Measurements from ENCODE around the gene PES1. TPM values are rescaled to one million over a fixed set of nuclear protein-coding genes. Genes with fewer than 3 reads are reported as not detected.
A peak's percentile ranks its signal among the peaks of the same experiment; 100 is the strongest.
"Not testable (repeated sequence)": the region's sequence is repeated elsewhere in the genome, so short reads cannot be mapped to it uniquely, and the experiment has no call there.

The PES1 gene
- total and polyA plus RNA-seq, 2 experiments from 2014 or later: 64.1 to 76.9 TPM

DNA sequence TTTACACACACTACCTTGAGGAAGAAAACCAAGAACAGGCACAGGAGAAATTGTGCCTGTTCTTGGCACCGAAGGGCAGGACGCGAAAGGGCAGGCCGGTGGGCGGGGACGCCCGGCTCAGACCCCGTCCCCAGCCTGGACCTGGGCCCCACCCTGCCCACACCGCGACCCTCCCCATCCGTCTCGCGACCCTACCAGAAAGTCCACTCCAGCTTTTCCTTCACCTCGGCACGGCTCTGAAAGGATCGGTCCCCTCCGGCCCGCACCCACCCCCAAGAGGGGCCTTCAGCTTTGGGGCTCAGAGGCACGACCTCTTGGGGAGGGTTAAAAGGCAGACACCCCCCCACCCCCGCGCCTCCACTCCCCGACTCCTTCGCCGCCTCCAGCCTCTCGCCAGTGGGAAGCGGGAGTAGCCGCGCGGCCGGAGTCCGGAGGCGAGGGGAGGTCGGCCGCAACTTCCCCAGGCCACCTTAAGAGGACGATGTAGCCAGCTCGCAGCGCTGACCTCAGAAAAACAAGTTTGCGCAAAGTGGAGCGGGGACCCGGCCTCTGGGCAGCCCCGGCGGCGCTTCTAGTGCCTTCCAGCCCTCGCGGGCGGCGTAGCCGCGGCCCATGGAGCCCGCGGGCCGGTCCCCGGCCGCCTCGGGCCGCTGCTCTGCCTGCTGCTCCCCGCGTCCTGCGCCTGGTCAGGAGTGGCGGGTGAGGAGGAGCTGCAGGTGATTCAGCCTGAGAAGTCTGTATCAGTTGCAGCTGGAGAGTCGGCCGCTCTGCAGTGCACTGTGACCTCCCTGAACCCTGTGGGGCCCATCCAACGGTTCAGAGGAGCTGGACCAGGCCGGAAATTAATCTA is 49.5 kb downstream of the PES1 start:
- Histone ChIP-seq H3K27me3 (ENCODE audit: insufficient read depth) (peaks cover 14% of the 10 kb centered on the region), H3K4me3 (peak overlapping the region; percentile 75), H4K20me1 (replicated peaks; ENCODE audit: insufficient read depth) (no peaks in the 10 kb centered on the region), H3K4me2 (peak overlapping the region; percentile 78), H3K4me1 (ENCODE audit: insufficient read depth) (no peaks in the 10 kb centered on the region; the same call in 1 of the 2 replicates), H3K27ac (ENCODE audit: low read depth) (no peak overlapping the region), H2AFZ (peak overlapping the region; percentile 96), H3K9me2 (ENCODE audit: insufficient read depth) (no peaks in the 10 kb centered on the region), H3K36me3 (ENCODE audit: insufficient read depth) (no peaks in the 10 kb centered on the region), H3F3A (replicated peaks; ENCODE audit: low read depth) (no peaks in the 10 kb centered on the region), H3K79me2 (replicated peaks; ENCODE audit: insufficient read depth) (no peaks in the 10 kb centered on the region)
- Mint-ChIP-seq H3K4me1 (peaks cover 11% of the 10 kb centered on the region), H3K27me3 (ENCODE audit: insufficient read depth, low read depth, poor library complexity) (peaks cover 22% of the 10 kb centered on the region), H3K36me3 (ENCODE audit: low read depth) (no peaks in the 10 kb centered on the region; the same call in 2 of the 3 replicates), H3K9me3 (peaks cover 5% of the 10 kb centered on the region; the same call in 1 of the 3 replicates), H3K27ac (no peak overlapping the region), H3K4me3 (peak overlapping the region; percentile 77)
- ATAC-seq: peak; percentile 88
- DNase-seq (ENCODE audit: low spot score): peak; percentile 82
- TF ChIP-seq POLR2AphosphoS5 (IDR thresholded peaks at IDR 0.05; ENCODE audit: low read depth): peak; percentile 46; the same call in 1 of the 2 replicates
- no peak for TF ChIP-seq JUNB (IDR thresholded peaks at IDR 0.05; ENCODE audit: unreplicated experiment)

DNA sequence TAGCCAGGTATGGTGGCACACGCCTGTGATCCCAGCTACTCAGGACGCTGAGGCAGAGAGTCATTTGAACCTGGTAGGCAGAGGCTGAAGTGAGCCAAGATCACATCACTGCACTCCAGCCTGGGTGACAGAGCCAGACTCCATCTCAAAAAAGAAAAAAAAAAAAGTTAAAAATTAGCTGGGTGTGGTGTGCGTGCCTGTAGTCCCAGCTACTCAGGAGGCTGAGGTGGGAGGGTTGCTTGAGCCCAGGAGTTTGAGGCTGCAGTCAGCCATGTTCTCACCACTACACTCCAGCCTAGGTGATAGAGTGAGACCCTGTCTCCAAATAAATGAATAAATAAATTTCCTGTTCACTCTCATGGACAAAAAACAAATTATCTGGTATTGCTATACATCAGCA is 50.2 kb downstream of the PES1 start:
- H3K4me1 ChIP-seq (ENCODE audit: insufficient read depth); H3K79me2 ChIP-seq (replicated peaks; ENCODE audit: insufficient read depth); H4K20me1 ChIP-seq (replicated peaks; ENCODE audit: insufficient read depth); H3K9me2 ChIP-seq (ENCODE audit: insufficient read depth); H3K36me3 ChIP-seq (ENCODE audit: insufficient read depth); H3F3A ChIP-seq (replicated peaks; ENCODE audit: low read depth); H3K9me3 Mint-ChIP-seq; H3K27ac Mint-ChIP-seq; H3K27ac ChIP-seq (ENCODE audit: low read depth); DNase-seq (ENCODE audit: low spot score); H3K36me3 Mint-ChIP-seq (ENCODE audit: low read depth): not testable (repeated sequence)
- Histone ChIP-seq H3K4me3 (peak overlapping the region; percentile 75), H2AFZ (peak overlapping the region; percentile 39), H3K27me3 (ENCODE audit: insufficient read depth) (peaks cover 14% of the 10 kb centered on the region), H3K4me2 (peak overlapping the region; percentile 78)
- peak; percentile 11 for ATAC-seq
- Mint-ChIP-seq H3K27me3 (ENCODE audit: insufficient read depth, low read depth, poor library complexity) (peaks cover 22% of the 10 kb centered on the region), H3K4me1 (peaks cover 11% of the 10 kb centered on the region), H3K4me3 (peak overlapping the region; percentile 77)

DNA sequence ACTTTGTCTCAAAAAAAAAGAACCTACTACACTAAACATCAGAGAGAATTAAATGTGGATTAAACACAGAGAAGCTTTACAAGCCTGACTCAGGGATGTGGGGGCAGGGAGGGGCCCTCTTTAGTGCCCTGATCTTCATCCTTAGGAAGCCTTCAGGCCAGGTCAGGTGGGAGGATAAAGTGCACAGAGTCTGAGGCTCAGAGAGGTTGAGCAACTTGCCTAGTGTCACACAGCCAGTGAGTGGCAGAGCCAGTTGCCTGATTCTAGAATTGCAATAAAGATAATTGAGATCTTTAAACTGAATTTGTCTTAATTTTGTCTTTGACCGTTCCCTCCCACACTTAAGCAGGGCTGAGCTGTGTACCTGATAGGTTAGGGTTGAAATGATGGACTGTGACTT is 52.3 kb downstream of the PES1 start:
- H3K4me3 Mint-ChIP-seq: no peak overlapping the region
- TF ChIP-seq, protein P1, sequence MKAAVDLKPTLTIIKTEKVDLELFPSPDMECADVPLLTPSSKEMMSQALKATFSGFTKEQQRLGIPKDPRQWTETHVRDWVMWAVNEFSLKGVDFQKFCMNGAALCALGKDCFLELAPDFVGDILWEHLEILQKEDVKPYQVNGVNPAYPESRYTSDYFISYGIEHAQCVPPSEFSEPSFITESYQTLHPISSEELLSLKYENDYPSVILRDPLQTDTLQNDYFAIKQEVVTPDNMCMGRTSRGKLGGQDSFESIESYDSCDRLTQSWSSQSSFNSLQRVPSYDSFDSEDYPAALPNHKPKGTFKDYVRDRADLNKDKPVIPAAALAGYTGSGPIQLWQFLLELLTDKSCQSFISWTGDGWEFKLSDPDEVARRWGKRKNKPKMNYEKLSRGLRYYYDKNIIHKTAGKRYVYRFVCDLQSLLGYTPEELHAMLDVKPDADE (IDR thresholded peaks at IDR 0.05): no peak
- no peak for TF ChIP-seq CREB1 (CRISPR knock-in tag; IDR thresholded peaks at IDR 0.05; ENCODE audit: low read depth)
- TF ChIP-seq, protein P2, sequence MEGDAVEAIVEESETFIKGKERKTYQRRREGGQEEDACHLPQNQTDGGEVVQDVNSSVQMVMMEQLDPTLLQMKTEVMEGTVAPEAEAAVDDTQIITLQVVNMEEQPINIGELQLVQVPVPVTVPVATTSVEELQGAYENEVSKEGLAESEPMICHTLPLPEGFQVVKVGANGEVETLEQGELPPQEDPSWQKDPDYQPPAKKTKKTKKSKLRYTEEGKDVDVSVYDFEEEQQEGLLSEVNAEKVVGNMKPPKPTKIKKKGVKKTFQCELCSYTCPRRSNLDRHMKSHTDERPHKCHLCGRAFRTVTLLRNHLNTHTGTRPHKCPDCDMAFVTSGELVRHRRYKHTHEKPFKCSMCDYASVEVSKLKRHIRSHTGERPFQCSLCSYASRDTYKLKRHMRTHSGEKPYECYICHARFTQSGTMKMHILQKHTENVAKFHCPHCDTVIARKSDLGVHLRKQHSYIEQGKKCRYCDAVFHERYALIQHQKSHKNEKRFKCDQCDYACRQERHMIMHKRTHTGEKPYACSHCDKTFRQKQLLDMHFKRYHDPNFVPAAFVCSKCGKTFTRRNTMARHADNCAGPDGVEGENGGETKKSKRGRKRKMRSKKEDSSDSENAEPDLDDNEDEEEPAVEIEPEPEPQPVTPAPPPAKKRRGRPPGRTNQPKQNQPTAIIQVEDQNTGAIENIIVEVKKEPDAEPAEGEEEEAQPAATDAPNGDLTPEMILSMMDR (conservative IDR thresholded peaks at IDR 0.05; ENCODE audit: low read depth in 2 of 2): no peak
- no peak for TF ChIP-seq ZNF114 (CRISPR knock-in tag; IDR thresholded peaks at IDR 0.05)
- TF ChIP-seq, protein P3, sequence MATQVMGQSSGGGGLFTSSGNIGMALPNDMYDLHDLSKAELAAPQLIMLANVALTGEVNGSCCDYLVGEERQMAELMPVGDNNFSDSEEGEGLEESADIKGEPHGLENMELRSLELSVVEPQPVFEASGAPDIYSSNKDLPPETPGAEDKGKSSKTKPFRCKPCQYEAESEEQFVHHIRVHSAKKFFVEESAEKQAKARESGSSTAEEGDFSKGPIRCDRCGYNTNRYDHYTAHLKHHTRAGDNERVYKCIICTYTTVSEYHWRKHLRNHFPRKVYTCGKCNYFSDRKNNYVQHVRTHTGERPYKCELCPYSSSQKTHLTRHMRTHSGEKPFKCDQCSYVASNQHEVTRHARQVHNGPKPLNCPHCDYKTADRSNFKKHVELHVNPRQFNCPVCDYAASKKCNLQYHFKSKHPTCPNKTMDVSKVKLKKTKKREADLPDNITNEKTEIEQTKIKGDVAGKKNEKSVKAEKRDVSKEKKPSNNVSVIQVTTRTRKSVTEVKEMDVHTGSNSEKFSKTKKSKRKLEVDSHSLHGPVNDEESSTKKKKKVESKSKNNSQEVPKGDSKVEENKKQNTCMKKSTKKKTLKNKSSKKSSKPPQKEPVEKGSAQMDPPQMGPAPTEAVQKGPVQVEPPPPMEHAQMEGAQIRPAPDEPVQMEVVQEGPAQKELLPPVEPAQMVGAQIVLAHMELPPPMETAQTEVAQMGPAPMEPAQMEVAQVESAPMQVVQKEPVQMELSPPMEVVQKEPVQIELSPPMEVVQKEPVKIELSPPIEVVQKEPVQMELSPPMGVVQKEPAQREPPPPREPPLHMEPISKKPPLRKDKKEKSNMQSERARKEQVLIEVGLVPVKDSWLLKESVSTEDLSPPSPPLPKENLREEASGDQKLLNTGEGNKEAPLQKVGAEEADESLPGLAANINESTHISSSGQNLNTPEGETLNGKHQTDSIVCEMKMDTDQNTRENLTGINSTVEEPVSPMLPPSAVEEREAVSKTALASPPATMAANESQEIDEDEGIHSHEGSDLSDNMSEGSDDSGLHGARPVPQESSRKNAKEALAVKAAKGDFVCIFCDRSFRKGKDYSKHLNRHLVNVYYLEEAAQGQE (IDR thresholded peaks at IDR 0.05; ENCODE audit: unreplicated experiment): no peak
- TF ChIP-seq NANOG (IDR thresholded peaks at IDR 0.05; ENCODE audit: borderline replicate concordance): no peak
- no peak for TF ChIP-seq STAT1 (IDR thresholded peaks at IDR 0.05; ENCODE audit: unreplicated experiment)

More for the DNA sequence above, 52.3 kb downstream of the PES1 start:
- Histone ChIP-seq H3K27me3 (ENCODE audit: insufficient read depth) (peaks cover 14% of the 10 kb centered on the region), H4K20me1 (replicated peaks; ENCODE audit: insufficient read depth) (no peaks in the 10 kb centered on the region), H3F3A (replicated peaks; ENCODE audit: low read depth) (no peaks in the 10 kb centered on the region), H3K4me3 (no peak overlapping the region), H3K9me2 (ENCODE audit: insufficient read depth) (no peaks in the 10 kb centered on the region), H3K79me2 (replicated peaks; ENCODE audit: insufficient read depth) (no peaks in the 10 kb centered on the region), H3K36me3 (ENCODE audit: insufficient read depth) (no peaks in the 10 kb centered on the region), H3K27ac (ENCODE audit: low read depth) (no peak overlapping the region), H3K4me1 (ENCODE audit: insufficient read depth) (no peaks in the 10 kb centered on the region; the same call in 1 of the 2 replicates), H2AFZ (no peak overlapping the region), H3K4me2 (no peak overlapping the region)
- no peak overlapping the region for H3K27ac Mint-ChIP-seq
- peaks cover 19% of the 10 kb centered on the region for H3K27me3 Mint-ChIP-seq (ENCODE audit: insufficient read depth, low read depth, poor library complexity)
- DNase-seq (ENCODE audit: low spot score) (no peak), ATAC-seq (no peak)
- H3K9me3 Mint-ChIP-seq: no peaks in the 10 kb centered on the region
- peaks cover 11% of the 10 kb centered on the region for H3K4me1 Mint-ChIP-seq
- no peaks in the 10 kb centered on the region; the same call in 2 of the 3 replicates for H3K36me3 Mint-ChIP-seq (ENCODE audit: low read depth)

Measured in GM23338 (cell line).